HG03565 (cell line): ENCODE results near the gene DIP2B.

Source experiments
- ATAC-seq: cut with Tn5 transposase; IDR thresholded peaks from one replicate; pipeline ENCODE4 v1.9.1; 2021; ENCODE audit warnings: mild to moderate bottlenecking, moderate library complexity; ENCODE audit not compliant: unreplicated experiment

DIP2B gene

DNA sequence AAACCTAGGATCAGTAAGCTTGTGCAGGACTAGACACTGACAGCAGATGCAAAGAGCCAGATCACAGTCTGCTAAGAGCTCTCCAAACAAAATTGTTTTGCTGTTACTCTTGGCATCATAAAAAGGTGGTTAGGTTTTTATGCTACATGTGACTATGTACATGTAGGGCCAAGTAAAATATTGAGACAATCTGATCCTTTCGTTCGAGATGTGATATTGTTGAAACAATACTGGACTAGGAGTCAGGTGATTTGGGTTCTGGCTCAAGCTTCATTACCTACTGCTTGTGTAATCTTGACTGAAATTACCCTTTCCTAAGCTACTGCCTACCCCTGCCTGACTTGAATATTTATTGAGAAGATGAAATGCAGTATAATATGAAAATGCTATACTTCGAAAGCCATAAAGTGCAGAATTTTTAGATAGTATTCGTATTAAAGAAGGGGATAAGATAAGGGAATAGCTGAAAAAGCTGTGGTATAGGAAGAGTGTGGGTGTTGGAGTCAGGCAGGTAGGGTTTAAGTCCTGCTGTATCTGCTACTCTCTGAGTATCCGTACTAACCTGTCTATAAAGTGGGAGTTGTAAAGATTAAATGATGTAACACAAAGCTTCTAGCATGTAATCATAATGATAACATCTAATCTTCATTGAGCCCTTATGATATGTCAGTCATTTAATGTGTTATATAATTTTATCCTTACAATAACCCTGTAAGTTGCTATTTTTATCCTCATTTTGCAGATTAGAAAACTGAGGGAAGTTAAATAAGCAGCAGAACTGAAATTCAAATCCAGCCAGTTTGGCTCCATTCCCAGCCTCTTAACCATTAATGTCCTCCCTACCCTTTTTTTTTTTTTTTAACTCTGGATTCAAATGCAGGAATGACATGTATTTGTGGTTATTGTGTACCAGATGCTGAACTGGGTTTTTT is 220.5 kb downstream of the DIP2B start:
- no peak for ATAC-seq

DNA sequence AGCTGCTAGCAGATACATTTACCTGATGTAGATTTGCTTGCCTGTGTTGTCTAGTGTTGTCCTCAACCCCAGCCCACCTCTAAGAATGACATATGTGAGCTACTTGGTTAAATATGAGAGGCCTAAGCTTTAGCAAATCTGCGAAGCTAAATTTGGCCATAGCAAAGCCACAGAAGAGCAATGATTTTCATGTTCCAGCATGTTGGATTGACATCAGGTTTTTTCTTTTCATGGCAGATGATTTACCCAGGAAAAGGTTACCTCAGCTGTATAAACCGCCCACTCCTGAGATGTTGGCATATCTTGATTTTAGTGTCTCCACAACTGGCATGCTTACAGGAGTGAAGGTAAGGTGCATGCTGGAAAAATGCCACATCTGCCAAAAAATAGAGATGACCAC is 222.7 kb downstream of the DIP2B start:
- no peak for ATAC-seq

DNA sequence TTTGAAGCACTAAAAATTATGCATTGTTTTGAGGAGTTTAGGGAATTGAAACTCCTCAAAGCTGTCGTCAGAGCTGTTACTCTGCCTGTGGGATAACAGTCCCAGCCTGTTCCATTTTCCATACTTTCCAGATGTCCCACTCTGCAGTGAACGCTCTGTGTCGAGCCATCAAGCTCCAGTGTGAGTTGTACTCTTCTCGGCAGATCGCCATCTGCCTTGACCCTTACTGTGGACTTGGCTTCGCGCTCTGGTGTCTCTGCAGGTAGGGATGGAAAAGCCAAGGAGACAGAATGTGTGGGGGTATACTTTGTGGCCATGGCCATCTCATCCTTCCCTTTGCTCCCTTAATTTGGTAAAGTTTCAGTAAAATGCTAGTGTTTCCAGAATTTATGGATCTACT is 223.6 kb downstream of the DIP2B start:
- ATAC-seq, result no peak

DNA sequence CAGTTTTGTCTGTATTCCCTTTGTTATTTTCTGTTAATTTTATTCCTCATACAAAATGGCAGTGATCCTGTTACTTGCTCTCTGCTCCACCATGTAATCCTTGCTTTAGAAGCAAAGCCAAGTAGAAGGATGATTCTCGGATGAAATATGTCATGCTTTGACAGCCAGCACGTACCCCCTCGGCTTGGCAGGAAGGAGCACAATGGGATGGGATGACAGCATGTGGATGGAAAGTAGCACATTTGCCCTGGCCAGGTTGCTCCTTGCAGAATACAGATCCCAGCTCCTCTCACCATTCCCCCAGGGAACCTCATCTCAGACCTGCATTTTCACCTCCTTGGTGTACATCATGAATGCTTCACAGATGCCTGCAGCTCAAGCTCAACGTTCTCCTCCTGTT is 224.1 kb downstream of the DIP2B start:
- no peak for ATAC-seq

DNA sequence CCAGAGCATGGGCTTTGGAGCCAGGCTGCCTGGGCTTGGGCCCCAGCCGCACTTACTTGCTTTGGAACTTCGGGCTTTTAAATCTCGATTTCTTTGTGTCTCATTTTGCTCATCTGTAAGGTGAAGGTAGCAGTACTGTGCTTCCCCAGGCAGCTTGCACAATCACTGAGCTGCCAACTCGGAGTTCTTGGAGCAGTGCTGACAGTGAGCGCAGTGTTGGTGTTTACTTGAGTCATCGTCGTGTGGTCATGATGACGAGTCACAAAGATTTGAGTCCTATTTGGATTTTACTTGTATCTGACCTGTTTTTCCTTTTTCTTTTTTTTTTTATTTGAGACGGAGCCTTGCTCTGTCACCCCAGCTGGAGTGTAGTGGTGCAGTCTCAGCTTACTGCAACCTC is 227.8 kb downstream of the DIP2B start:
- ATAC-seq, result no peak

DNA sequence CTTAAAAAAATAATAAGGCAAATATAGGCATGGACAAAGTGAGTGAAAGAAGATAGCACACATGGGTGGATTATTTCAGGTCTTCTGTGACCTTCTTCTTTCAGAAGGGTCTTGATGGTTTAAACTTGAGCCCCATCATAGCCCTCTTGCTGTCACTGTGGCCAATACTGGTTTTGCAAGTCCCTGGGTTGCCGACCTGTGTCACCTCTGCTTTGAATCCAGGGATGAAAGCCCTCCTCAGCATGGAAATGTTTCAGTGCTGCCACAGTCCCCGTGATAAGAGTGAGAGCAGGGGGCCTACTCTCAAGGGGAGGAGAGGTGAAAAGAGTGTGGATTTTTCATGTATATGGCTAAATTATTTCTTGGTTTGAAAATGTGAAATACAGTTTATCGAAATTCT is 228.9 kb downstream of the DIP2B start:
- ATAC-seq, result no peak

DNA sequence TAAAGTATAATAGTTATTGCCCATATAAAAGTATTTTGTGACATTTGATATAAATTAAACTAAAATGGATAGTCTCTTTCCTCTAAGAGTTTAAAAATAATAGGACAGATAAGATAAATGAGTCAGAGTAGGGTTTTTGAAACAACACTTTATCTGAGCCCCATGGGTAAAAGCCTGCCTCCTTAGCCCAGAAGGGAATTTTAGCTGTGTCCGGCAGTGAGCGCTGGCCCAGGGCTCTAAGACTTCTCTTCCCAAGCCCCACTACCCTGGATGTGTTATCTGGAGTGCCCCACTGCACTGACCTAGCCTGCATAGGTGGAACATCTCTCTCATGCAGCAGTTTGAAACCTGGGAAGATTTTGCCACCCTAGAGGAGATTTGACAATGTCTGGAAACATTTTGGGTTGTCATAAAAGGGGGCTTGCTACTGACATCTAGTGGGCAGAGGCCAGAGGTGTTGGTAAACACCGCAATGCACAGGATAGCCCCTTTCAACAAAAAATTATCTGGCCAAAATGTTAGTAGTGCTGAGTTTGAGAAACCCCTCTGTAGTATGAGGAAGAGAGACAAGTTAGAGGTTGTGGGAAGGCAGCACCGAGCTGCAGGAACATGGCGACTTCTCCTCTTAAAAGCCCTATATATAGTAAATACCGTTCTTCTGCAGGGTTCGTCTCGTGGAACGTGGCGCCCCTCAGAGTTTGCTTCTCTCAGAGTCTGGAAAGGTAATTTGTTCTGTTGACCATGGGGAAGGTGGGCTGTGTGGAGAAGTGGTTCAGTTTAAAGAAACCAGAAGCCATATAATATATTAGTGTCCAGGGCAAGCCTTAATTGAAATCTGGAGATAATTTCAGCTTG is 229.9 kb downstream of the DIP2B start:
- no peak for ATAC-seq

DNA sequence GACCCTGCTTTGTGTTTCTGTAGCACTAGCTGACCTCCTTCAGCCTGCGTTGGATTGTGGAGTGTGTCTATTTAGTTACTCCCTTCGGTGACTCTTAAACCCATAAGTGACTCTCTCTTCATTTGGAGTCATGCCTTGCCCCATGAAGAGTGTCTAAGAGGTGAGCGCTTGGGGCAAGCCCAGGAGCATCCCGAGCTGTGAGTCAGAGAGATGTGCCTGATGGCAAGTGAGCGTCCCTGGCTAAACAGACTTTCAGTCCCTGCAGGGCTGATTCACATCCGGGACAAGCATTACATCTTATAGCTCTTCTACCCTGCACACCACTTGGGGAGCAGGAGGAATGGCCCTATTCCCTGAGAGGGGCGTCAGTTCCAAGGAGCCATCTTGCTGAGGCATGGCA is 234.8 kb downstream of the DIP2B start:
- ATAC-seq, result no peak

DNA sequence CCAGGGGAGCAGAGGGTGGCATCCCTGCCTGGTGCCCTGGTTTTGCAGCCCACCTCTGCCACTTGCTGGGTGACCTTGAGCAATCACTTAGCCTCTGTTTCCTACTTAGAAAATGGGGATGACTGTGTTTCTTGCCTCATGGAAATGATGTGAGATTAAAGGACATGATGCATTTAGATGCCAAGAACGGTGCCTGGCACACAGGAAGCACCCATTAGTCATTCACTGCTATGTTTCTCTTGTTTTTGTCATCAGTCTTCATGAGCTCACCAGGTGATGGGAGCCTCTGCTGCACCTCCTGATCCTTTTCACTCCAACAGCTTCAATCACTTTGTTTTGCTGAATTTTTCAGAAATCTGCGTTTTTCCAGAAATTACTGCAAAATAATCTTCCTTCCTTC is 235.5 kb downstream of the DIP2B start:
- ATAC-seq, result no peak

DNA sequence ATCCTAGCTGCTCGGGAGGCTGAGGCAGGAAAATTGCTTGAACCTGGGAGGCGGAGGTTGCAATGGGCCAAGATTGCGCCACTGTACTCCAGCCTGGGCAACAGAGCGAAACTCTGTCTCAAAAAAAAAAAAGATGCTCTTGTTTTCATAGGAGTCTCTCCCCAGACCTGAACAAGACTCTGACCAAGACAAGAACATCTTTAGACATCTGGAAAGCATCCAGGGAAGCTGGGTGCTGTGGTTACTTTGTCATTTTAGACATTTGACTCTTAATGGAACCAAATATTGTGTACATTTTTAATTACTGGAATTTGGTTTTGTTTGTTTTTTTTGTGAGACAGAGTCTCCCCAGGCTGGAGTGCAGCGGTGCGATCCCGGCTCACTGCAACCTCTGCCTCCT is 238.0 kb downstream of the DIP2B start:
- ATAC-seq, result no peak

DNA sequence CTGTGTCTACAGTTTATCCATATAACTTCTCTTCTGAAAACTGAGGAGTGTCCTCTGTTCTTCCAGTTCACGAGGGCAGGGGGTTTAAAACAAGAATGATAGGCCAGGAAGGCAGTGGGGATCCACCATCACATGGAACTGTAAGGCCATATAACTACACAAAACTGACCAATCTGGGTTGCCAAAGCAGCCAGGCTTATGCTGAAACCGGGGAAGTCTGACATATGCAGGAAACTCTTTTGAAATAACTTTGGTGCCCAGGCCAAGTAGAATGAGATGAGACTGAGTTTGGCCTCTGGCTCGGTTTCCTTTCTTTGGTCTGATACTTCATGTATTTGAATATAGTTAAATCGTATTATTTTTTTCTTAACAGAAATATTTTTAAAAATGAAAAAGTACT is 241.1 kb downstream of the DIP2B start:
- no peak for ATAC-seq

DNA sequence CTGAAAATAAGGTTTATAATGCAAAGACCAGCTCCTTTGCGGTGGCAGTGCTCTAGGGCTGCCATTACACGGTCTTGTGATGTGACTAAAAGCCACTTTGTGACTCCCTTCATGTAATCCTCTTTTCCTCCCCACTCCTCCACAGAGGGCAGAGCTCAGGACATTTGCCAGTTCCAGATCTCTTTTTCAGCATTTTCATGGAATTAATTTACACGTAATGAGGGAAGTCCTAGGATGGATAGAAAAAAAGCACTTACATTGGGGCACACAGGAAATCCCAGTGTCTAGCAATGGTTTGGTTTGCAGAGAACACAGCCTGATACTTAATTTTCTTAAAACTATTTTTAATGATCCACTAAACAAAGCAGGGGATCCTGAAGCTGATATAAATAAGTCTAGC is 241.6 kb downstream of the DIP2B start:
- ATAC-seq, result no peak

DNA sequence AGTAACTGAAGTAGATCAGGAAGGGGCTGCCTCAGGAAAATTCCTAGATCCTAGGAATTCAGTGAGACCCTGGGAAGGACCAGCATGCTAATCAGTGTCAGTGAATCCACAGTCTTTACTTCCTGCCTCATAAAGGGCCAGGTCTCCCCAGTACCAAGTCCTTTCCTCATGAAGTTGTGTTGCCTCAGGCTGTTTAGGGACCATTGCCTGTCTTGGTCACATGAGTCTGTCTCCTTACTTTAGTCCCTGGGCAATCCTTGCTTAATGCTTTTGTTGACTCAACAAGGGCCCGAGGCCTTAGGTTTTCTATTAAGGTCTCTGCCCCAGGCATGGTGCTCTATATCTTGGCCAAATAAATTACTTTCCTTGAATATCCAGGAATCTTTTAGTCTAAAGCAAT is 243.0 kb downstream of the DIP2B start:
- no peak for ATAC-seq

DNA sequence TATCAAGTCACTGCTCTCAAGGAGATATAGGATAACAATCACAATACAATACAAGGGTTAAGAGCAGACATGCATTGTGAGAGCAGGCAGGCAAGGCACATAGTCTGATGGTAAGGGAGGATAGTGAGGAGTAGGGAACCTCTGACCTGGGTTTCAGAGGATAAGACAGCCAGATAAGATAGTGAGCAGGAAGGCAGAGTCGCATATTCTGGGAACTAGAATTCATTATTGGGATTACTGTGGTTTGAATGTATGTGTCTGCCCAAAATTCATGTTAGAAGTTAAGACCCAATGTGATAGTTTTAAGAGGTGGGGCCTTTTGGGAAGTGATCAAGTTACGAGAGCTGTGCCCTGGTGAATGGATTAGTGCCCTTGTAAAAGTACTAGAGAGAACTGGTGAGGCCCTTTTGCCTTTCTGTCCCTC is 244.7 kb downstream of the DIP2B start:
- no peak for ATAC-seq

DNA sequence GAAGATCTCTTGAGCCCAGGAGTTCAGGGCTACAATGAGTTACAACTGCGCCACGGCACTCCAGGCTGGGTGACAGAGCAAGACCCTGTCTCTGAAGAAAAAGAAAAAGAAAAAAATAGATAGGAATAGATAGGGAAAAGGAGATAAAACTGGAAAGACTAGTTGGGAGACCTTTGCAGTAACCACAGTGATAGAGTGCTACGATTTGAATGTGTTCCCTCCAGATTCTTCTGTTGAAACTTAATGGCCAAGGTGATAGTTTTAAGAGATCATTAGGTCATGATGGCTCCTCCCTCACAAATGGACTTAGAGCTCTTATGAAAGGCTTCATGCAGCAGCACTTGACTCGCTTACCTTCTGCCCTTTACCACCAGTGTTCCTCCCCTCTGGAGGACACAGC is 245.6 kb downstream of the DIP2B start:
- ATAC-seq, result no peak

DNA sequence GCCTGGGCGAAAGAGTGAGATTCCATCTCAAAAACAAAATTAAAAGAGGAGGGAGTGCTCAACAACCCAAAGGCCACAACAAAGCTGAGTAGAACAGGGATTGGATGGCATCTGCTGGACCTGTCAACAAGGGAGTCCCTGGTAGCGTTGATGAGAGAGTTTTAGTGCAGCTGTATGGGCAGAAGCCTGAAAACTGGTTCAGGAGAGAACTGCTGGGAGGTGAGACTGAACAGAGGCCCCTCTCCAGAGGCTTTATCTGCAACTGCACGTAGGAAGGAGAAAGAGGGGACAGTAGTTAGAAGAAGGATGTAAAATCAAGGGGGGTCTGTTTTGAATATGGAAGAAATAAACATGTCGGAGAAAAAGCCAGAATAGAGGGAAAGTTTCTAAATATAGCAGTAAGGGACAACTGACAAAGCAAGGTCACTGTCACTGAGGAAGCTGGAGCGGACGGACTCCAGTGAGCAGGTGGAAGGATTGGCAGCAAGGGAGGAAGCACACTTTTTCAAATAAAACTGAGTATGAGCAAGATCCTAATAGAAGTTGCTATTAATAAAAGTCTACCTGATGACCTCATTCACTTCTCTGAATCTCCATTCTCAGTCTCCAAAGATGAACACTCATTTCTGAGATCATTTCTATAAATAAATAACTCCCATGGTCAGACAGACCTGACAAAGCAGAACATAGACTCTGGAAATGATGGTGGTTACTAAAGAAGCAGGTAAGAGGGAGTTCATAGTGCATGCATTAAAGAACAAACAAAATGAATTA is 247.3 kb downstream of the DIP2B start:
- ATAC-seq, result no peak

DNA sequence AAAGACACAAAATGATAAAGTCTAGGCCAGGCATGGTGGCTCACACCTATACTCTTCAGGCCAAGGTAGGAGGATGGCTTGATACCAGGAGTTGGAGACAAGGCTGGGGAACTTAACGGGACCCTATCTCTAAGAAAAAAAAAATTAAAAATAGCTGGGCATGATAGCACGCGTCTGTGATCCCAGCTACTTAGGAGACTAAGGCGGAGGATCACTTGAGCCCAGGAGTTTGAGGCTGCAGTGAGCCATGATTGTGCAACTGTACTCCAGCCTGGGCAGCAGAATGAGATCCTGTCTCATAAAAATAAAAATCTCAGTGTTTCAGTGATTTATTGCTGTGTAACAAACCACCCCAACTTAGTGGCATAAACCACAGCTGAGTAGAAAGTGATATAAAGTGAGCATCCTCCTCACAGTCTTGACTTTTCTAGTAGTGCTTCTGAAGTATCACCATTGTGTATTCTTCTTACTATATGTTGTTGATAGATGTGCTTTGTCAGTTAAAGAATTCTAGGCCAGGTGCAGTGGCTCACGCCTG is 248.5 kb downstream of the DIP2B start:
- ATAC-seq, result no peak

DNA sequence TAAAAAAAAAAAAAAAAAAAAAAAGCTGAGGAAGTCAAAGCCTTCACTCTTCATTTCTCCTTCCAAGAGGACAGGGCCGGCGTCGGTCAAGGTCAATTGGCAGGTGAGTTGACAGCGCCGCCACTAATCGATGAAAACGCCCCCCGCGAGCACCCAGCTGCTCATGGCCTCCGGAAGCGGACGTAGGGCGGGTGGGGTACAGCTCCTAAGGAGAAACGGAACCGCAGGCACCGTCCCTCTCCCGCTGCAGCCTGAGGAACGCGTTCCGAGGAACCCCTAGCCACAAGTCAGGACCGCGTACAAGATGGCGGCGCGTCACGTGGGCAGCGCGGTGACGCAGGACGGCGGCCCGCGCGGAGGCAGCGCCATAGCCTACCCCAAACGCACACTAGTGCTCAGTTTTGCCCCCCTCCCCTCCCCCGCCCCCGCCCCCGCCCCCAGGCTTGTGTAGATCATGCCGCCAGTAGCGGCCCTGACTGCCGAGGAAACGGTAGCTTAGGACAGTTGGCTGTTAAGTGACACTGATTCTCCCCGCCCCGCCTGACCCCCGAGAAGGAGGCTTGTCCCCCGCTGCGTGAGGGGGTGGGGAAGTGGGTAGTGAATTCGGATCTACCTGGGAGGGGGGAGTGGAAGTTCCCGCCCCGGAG is 259.0 kb downstream of the DIP2B start, which contains the start of gene ATF1:
Gene ATF1, plus strand, starts transcription at position 463 of the 647 bp plus-strand sequence. CDS start 16,045 bp downstream, outside the sequence.
- ATAC-seq, result peak; percentile 79

DNA sequence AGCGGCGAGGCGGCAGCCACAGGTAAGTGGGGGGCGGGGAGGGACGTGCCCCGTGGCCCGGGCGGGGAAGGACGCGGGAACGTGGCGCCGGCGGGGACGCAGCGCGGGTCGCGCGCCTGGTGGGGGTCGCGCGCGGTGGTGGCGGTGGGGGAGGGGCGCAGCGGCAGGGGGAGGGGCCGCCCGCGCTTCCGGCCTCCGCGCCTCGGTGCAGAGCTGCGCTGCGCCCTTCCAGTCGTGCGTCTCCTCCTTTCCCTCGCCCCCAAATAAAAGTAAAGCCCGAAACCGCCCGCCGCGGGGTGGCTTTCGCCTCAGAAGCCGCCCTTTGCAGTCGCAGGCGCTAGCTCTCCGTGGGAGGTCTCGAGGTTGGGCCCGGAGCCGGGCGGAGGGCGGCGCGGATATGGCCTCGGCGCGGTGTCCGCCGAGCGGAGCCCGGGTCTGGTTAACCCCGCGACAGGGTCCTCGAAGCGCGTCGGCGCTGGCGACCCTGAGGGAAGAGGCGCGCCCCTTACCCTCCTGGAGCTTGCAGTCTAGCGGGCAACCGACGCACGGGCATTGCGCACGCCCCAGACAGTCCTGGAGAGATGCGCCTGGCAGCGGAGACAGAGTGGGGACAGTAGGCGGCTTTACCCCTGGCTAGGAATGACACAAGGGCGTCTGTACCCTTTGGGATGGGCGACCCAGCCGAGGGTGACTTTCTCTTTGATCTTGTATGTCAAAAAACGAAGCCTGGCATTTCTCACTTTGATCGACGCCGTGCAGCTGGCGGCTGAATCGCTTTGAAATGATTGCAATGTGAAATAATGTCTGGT is 259.7 kb downstream of the DIP2B start:
- peak; percentile 20 for ATAC-seq
